MCF 10A (cell line): Measurements from ENCODE around the gene BEND5. TPM values are rescaled to one million over a fixed set of nuclear protein-coding genes. Genes with fewer than 3 reads are reported as not detected.

Experiments
- BruUV-seq: library from RNA; stranded (reverse); fragments of 400-500 nt; replicated peaks from 2 replicates; lab custom pipeline; 2021; lab: Mats Ljungman, UMichigan
- CTCF ChIA-PET: fragments of 300-600 bp; sonication (Branson Sonifier 250); formaldehyde crosslinking; extraction: SDS; loops from one replicate; lab custom pipeline; 2021; ENCODE audit warnings: antibody characterized with exemption, inconsistent platforms; lab: Yijun Ruan, JAX
- POLR2A ChIA-PET: fragments of 300-600, 350-650 bp; sonication (Branson Sonifier 250); formaldehyde crosslinking; extraction: SDS; loops from one replicate; lab custom pipeline; 2020; ENCODE audit warnings: antibody characterized with exemption, inconsistent platforms; lab: Yijun Ruan, JAX
- DNase-seq: peaks from one replicate; pipeline ENCODE4 v3.0.0-alpha.2; 2018; ENCODE audit not compliant: unreplicated experiment
- H3K27ac Mint-ChIP-seq: one replicate; pipeline ENCODE4 v1.8.0; 2022; ENCODE audit warnings: mild to moderate bottlenecking, low read depth, mixed read lengths; ENCODE audit not compliant: unreplicated experiment
- H3K27me3 Mint-ChIP-seq: one replicate; pipeline ENCODE4 v1.8.0; 2022; ENCODE audit warnings: mixed read lengths; ENCODE audit not compliant: insufficient read depth, unreplicated experiment
- H3K36me3 Mint-ChIP-seq: one replicate; pipeline ENCODE4 v1.8.0; 2022; ENCODE audit warnings: mild to moderate bottlenecking, moderate library complexity, mixed read lengths; ENCODE audit not compliant: insufficient read depth, unreplicated experiment
- H3K4me1 Mint-ChIP-seq: one replicate; pipeline ENCODE4 v1.8.0; 2022; ENCODE audit warnings: mixed read lengths; ENCODE audit not compliant: insufficient read depth, unreplicated experiment
- H3K4me3 Mint-ChIP-seq: one replicate; pipeline ENCODE4 v1.8.0; 2022; ENCODE audit warnings: mild to moderate bottlenecking, moderate library complexity, mixed read lengths; ENCODE audit not compliant: unreplicated experiment
- H3K9me3 Mint-ChIP-seq: one replicate; pipeline ENCODE4 v1.8.0; 2022; ENCODE audit warnings: mixed read lengths; ENCODE audit not compliant: unreplicated experiment
- CTCF ChIP-seq: fragments of 200-600 bp; IDR thresholded peaks from one replicate; pipeline ENCODE4 v1.8.0; 2022; ENCODE audit warnings: antibody characterized with exemption, mild to moderate bottlenecking; ENCODE audit not compliant: unreplicated experiment
- intact Hi-C: fragments of 100-400 bp; cut with micrococcal nuclease; formaldehyde crosslinking; loops from 2 replicates; pipeline ENCODE4 v1.14.1; 2022
- total RNA-seq: library from RNA; stranded (reverse); gene quantifications from 2 replicates; pipeline ENCODE4 v1.2.3, GENCODE V29; 2022

The BEND5 gene
- total RNA-seq, 1 experiment from 2014 or later: not detected

DNA sequence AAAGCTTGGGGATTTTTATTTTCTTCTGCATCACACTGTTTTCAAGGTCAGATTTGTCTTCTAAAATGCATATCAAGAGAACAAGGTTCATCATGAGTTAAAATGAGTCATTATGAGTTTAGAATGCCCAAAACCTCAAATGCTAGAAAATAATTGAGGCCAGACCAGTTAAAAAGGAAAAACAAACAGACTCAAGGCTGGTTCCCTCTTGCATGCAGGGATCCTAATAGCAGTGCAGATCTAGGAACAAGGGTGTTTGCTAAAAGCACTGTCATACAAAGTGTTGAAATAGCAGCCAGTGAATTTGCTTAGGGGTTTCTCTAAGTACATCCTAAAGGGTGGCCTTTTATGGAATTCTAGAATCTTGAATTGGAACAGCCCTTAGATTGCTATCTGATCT is 15.3 kb downstream of the BEND5 start:
- TF ChIP-seq CTCF: no peak
- POLR2A ChIA-PET: no interaction called here
- CTCF ChIA-PET: interaction anchor here (0.6 to 1.3 kb wide), 3 partner anchors 64 to 525 kb away, joined by 3 to 4 read pairs (median 3); no protein-coding TSS in a partner anchor
- no peaks in the 10 kb centered on the region for H3K4me1 Mint-ChIP-seq
- intact Hi-C loops: no loop called here
- no peaks in the 10 kb centered on the region for H3K9me3 Mint-ChIP-seq
- no peak overlapping the region for H3K4me3 Mint-ChIP-seq
- no peak overlapping the region for H3K27ac Mint-ChIP-seq
- BruUV-seq: no TSS peak
- H3K36me3 Mint-ChIP-seq: no peaks in the 10 kb centered on the region
- H3K27me3 Mint-ChIP-seq: no peaks in the 10 kb centered on the region
- DNase-seq: no peak

- no peak overlapping the region for H3K27ac Mint-ChIP-seq
- no peak for DNase-seq
- no peaks in the 10 kb centered on the region for H3K36me3 Mint-ChIP-seq
- H3K27me3 Mint-ChIP-seq: no peaks in the 10 kb centered on the region
- intact Hi-C loops: no loop called here
- no TSS peak for BruUV-seq
- no peaks in the 10 kb centered on the region for H3K4me1 Mint-ChIP-seq
- TF ChIP-seq CTCF: no peak
- CTCF ChIA-PET: interaction anchor here (0.6 to 1.3 kb wide), 4 partner anchors 13 to 525 kb away, joined by 3 to 5 read pairs (median 3); no protein-coding TSS in a partner anchor
- no peak overlapping the region for H3K4me3 Mint-ChIP-seq
- POLR2A ChIA-PET: no interaction called here
- no peaks in the 10 kb centered on the region for H3K9me3 Mint-ChIP-seq
These were observed 15.8 kb downstream of the BEND5 start for GRCh38 chr1:48760857-48761256.

DNA sequence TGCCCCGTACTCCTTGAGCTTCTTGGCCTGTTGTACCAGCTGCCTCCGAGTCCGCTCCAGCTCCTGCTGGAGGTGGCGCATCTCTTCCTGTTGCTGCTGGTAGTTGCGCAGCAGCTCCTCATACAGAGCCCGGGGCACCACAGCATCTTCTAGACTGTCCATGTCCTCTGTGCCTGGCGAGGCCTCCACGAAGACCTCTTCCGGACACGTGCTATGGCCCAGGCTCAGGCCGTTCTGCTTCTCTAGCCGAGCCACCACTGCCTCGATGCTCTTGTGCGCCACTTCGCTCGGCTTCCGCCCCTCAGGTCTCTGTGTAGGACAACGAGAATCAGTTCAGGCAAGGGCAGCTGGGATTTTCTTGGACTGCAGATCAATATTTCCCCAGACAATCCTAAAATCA is 17.7 kb downstream of the BEND5 start:
- Mint-ChIP-seq H3K36me3 (no peaks in the 10 kb centered on the region), H3K4me1 (no peaks in the 10 kb centered on the region), H3K27ac (no peak overlapping the region), H3K4me3 (no peak overlapping the region), H3K27me3 (no peaks in the 10 kb centered on the region), H3K9me3 (no peaks in the 10 kb centered on the region)
- no TSS peak for BruUV-seq
- intact Hi-C loops: no loop called here
- TF ChIP-seq CTCF: no peak
- ChIA-PET CTCF (no interaction called here), POLR2A (no interaction called here)
- DNase-seq: no peak

GRCh38 chr1:48757363-48757762 is 19.3 kb downstream of the BEND5 start:
- no peak overlapping the region for H3K4me3 Mint-ChIP-seq

More at GRCh38 chr1:48757363-48757762, 19.3 kb downstream of the BEND5 start:
- no peak overlapping the region for H3K27ac Mint-ChIP-seq
- intact Hi-C loops: no loop called here
- H3K27me3 Mint-ChIP-seq: no peaks in the 10 kb centered on the region
- no peak for TF ChIP-seq CTCF
- ChIA-PET POLR2A (no interaction called here), CTCF (interaction anchor here (0.6 to 0.7 kb wide), 2 partner anchors 14 to 47 kb away, joined by 3 read pairs; no protein-coding TSS in a partner anchor)
- no peaks in the 10 kb centered on the region for H3K4me1 Mint-ChIP-seq
- DNase-seq: no peak
- no TSS peak for BruUV-seq
- no peaks in the 10 kb centered on the region for H3K36me3 Mint-ChIP-seq
- no peaks in the 10 kb centered on the region for H3K9me3 Mint-ChIP-seq
